HS-27A (cell line): ENCODE measurements around the gene SPATA1.
A peak's percentile ranks its signal among the peaks of the same experiment; 100 is the strongest.

ENCODE experiments used
- DNase-seq: peaks from one replicate; pipeline ENCODE4 v3.0.0-alpha.2; 2012; ENCODE audit warnings: low read depth, missing footprints

SPATA1 gene

DNA sequence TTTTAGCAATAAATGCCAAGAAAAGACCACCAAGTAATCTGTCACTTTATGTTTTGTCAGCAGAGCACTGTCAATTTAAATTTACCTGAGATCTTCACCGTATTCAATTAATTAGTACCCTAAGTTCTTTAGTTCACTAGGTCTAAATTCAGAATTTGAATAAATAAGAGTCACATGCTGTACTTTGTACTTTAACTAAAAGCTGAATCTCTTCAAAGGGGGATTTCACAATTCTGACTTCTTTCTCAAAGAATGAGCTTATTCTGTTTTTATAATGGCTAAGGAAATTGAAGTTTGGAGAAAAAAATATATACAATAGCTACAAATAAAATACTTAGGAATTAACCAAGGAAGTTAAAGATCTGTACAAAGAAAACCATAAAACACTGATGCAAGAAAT lies 2.3 kb downstream of the SPATA1 start:
- DNase-seq = no peak

- no peak for DNase-seq
Measured at GRCh38 chr1:84509029-84509428, 2.8 kb downstream of the SPATA1 start.

GRCh38 chr1:84510165-84510564 lies 4.0 kb downstream of the SPATA1 start:
- DNase-seq = no peak

- DNase-seq = no peak
Measured at GRCh38 chr1:84510668-84511067, 4.5 kb downstream of the SPATA1 start.

- no peak for DNase-seq
Measured at GRCh38 chr1:84524590-84524989, 18.4 kb downstream of the SPATA1 start.

DNA sequence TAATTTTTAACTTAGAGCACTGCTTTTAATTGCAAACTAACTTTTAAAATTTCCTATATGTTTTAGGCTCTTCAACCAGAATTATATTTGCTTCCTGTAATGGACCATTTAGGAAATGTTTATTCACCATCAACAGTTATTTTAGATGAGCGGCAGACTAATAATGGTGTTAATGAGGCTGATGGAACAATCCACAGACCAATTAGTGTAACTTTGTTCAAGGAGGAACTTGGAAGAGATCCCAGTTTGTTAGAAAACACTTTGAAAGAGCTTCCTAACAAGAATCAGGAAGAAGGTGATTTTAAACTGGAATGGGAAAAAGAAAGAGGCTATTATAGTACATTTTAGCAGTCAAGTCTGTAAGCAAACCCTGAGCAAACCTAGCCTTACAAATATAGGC lies 19.6 kb downstream of the SPATA1 start:
- DNase-seq = no peak

DNA sequence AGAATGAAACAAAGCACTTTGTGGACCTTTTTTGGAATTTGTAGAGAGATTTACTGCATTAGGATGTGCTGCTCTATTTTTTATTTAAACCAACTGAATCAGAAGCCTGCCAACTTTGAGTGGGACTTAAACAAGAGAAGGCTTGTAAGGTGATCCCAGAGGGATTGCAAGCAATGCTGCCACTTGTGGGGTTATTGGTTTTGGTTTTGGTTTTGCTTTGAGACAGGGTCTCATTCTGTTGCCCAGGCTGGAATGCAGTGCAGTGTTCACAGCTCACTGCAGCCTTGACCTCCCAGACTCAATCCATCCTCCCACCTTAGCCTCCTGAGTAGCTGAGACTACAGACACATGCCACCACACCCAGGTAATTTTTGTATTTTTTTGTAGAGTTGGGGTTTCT lies 32.4 kb downstream of the SPATA1 start:
- DNase-seq = no peak

GRCh38 chr1:84539972-84540371 lies 33.8 kb downstream of the SPATA1 start:
- DNase-seq = no peak

- DNase-seq = no peak
Measured at GRCh38 chr1:84540759-84541158, 34.6 kb downstream of the SPATA1 start.

DNA sequence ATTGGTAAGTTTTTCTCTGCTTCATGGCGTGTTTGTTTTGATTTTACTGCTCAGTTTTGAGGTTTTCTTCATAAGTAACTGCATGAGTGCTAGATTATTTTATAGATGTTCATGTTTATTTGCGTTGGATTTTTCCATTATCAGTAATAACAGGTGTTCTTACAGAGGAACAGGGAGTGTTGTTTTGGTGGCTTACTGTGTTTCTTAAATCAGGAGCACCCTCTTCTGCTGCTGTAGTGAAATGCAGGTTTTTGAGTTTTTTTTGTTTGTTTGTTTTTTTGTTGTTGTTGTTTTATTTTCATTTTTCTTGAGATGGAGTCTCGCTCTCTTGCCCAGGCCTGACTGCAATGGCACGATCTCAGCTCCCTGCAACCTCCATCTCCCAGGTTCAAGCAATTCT lies 35.5 kb downstream of the SPATA1 start:
- no peak for DNase-seq

- DNase-seq = no peak
Measured at GRCh38 chr1:84550826-84551225, 44.6 kb downstream of the SPATA1 start.

GRCh38 chr1:84569216-84569615 lies 63.0 kb downstream of the SPATA1 start:
- no peak for DNase-seq

DNA sequence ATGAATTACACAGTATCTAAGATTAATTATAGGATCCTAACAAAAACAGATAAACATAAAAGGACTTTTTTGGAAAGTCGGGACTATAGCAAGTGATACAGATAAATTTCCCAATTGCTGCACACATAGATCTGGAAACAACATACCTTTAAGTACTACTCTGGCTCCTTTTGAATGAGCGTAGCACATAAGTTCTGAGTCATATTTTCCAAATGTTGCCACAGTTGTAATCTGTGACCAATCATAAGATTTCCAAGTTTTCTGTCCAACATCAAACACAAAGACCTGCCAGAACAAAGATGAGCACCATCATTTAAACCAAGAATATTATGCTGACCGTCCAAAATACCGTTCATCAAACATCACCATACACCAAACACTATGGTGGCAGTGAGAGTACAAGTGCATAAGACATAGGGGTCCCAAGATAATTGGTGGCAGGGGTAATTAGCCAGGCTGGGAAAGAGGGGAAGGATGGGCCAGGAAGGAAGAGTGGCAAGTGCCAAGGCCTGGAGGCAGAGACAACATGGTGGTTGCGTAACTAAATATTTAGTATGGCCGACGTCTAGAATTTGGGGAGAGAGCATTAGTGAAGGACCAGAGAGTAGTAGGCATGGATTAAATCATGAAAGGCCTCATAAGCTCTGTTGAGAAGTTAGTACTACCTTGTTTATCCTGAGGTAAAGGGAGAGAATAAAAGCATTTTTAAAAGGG lies 64.4 kb downstream of the SPATA1 start:
- DNase-seq = no peak

DNA sequence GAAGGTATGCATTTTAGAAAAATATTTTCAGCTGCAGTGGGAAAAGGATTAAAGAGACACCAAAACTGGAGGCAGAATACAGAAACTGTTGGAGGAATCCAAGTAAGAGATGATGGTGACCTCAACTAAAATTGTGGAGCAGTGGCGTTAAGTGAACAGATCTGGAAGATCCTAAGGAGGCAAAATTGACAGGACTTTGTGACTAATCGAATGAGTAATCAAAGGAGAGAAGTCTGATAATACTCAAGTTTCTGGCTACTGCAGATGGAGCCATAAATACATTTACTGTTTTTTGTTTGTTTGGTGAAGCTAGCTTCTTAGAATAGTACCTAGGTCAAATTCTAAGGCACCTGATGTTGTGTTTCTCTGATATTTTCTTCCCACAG lies 65.0 kb downstream of the SPATA1 start:
- DNase-seq = peak; percentile 7

DNA sequence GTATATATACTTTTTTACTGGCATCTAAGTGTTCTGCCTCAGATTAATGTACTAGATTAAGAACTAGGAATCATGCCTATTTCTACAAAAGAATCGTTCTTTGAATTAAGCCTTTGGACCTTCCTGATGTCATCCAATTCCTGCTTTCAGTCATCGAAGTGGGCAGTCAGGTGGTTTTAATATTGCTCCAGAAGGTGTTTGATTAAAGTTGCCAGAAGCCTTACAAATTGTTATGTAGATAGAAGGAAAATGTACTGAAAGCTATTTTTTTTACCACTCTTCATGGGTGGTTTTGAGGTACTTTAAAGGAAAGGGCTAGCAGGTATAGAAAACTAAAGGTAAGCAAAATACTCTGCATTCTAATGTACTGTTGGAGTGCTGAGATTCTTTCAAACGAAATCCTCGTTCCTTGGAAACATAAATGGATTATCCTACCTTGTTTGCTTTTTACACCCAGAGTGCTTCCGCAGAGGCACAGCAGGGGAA lies 67.3 kb downstream of the SPATA1 start:
- peak; percentile 2 for DNase-seq

DNA sequence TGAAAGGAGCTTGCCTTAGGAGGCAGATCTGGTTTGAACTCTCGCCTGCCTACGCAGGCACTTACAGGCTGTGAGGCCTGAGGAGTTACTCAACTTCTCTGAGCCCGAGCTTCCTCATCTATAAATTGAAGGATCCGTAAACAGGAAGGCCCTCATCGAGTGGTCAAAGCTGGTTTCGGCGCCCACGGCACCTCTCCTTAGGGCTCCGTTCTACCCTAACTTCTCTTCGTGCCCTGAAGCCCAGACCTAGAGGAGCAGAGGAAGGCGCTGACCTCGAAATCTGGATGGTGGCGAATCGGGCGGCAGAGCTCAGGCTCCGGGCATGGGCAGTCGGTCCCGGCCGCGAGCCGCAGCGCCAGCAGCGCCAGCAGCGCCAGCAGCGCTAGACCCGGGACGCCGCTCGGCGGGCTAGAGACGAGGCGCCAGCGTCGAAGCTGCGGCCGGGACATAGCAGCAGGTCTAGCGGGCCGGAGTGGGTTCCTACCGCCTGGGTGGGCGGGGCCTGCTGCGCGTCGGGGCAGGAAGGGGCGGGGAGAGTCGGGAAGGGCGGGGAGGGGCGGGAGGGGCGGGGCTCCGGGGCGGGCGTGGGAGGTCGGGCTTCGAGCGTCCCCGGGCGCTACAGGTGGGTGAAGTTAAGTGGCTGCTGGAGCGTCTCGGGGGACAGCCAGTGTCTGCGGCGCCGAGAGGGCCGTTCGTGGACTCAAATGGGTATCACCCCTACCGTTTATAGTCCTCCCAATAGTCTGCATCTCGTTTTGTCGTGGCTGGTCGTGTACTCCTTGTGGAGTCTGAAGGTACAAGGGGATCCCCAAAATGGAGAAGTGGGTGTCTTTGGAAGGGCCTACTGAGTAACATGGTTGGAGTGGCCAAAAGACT lies 68.0 kb downstream of the SPATA1 start, which contains the start of gene CTBS:
CTBS (minus strand) TSS at position 474 of the 876 bp plus-strand sequence; CDS start at position 449, 25 bp downstream.
- peak; percentile 74 for DNase-seq

GRCh38 chr1:84574936-84575335 lies 68.8 kb downstream of the SPATA1 start:
- DNase-seq = no peak

GRCh38 chr1:84581648-84582047 lies 75.5 kb downstream of the SPATA1 start:
- no peak for DNase-seq

DNA sequence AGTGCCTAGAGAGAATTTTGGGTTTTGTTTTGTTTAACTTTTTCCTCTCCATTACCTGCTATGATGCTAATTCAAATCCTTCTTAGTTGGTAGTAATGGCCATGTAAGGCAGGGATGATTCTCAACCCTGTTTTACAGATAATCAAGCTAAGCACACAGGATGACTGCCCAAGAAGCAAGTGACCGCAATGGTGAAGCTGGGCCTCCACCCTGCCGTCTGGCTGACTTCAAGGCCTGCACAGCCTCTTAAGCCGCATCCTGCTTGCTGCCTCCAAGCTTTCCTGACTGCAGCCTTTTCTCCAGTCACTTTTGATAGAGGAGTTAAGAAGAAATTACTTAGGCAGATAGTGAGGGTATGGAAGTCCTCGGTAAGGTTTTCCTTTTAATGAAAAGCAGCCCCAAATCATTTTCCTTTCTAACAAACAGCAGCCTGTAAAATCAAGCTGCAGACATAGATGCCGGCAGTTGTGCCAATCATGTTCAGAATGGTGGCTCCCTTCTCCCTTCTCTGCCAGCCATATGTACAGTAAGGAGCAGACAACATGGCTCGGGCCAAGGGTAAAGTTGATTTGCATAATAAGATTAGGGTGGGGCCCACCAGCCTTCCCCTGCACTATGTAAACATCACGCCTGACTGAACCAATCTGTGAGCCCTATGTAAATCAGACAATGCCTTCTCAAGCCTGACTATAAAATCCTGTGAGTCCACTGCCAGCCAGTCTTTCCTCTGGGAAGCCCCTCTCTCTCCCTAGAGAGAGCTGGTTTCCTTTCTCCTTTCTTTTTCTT lies 76.8 kb downstream of the SPATA1 start:
- no peak for DNase-seq

DNA sequence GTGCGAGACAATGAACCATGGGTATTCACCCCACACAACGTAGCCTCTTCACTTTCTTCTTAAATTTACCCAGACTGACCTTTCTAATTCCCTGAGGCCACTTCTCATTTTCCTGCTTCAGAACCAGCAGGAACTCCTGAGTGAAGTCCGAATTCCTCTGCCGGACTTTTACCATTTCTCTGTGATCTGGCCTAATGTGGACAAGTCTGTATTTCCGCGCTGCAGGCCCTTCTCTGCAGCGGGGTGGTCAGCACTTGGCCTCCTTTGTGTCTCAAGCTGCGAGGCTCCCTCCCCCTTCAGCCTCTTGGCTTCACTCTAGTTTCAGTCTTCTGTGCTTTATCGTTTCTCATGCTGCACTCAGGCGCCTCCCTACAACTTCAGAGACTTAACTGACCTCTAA lies 77.5 kb downstream of the SPATA1 start:
- no peak for DNase-seq

DNA sequence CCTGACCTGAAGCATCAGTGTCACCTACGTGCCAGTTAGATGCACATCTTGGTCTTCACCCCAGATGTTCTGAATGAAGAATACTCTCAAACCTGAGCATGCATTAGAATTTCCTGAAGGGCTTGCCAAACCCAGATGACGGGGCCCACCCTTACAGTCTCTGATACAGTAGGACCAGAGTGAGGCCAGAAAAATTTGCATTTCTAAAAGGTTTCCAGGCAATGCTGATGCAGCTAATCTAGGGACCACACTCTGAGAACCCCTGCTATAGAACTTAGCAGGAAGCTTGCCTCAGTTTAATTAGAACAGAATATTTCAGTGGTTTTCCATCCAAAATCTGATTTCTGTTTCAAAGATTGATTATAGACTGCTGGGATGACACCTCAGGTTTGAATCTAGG lies 77.9 kb downstream of the SPATA1 start:
- no peak for DNase-seq

GRCh38 chr1:84585803-84586202 lies 79.6 kb downstream of the SPATA1 start:
- DNase-seq = no peak
